GM19397 (cell line): Measurements from ENCODE around the gene FAAP20.

Source experiments
- ATAC-seq: cut with Tn5 transposase; IDR thresholded peaks from one replicate; pipeline ENCODE4 v1.9.1; 2021; ENCODE audit warnings: mild to moderate bottlenecking, moderate library complexity; ENCODE audit not compliant: unreplicated experiment

The FAAP20 gene

DNA sequence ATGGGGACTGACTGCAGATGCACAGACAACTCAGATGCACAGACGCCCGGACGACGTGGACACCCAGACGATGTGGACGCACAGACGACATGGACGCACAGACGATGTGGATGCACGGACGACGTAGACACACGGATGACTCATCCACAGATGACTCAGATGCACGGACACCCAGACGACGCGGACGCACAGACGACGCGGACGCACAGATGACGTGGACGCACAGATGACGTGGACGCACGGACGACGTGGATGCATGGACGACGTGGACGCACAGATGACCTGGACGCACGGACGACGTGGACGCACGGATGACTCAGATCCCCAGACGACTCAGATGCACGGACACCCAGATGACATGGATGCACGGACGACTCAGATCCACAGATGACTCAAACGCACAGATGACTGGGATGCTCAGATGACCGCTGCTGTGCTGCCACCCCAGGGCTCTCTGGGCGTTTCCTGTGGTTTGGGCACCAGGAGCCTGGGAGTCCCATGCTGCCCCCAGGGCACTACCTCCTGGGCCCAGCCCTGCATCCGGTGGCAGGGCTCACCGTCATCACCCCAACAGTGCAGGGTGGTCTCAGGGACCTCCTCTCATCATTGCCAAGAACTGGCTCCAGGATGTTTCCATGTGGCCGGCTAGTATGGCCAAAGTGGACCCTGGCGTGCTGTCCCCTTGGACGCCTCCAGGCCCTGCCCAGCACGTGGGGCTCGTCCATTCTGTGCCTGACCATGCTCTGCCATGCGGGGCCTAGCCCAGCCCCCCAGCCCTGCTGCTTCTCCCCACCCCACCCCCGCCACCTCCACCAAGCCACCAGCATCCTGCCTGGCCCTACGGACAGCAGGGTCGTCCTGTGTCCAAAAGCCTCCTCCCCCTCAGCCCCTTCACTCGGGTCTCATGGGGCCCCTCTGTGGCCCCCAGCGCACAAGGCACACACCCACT, 14.0 kb downstream of the FAAP20 start:
- ATAC-seq: no peak

DNA sequence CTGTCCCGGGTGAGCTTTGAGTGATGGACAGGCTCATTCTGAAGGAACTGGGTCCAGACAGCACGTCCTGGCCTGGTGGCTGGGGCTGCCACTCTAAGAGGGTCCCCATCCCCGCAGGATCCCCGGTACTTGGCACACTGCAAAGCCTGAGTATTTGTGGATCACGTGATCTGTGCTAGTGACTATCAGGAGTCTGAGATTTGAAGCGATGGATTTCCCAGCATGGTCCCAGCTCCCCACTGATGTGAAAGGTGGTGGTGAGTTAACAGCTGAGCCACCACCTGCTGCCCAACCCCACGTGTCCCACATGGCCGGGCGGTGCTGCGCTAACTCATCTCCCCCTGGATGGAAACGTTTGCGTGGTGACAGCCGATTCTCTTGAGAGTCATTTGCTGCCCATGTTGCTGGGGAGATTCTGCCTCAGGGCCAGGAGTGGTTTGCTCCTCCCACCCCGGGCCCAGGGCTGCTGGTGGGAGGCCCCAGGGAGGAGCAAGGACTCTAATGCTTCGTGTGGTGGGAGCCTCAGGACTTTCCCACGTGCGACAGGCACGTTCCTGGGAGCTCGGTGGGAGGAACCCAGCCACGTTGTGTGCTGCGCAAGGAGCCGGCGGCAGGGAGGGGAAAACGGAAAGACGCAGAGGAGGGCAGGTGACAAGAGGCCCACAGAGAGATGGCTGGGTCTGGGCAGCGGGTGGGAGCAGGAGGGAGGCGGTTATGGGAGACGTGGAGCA, 15.1 kb downstream of the FAAP20 start:
- ATAC-seq: no peak

DNA sequence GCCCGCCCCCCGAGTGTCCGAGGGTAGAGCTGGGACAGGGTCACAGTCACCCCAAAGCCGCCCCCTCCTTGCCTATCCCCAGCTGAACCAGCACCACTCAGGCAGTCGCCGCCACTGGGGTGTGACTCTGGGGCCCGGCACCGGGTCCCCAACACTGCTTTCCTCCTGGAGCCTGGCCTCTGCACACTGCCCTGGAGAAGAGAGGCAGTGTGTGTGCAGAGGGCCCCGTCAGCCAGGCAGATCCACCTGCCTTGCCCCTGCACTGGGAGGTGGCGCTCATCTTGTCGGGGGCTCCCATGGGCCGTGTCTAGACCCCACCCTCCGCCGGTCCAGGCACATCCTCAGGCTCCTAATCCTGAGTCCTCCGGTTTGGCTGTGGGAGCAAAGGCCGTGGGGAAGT, 15.7 kb downstream of the FAAP20 start:
- ATAC-seq: no peak

DNA sequence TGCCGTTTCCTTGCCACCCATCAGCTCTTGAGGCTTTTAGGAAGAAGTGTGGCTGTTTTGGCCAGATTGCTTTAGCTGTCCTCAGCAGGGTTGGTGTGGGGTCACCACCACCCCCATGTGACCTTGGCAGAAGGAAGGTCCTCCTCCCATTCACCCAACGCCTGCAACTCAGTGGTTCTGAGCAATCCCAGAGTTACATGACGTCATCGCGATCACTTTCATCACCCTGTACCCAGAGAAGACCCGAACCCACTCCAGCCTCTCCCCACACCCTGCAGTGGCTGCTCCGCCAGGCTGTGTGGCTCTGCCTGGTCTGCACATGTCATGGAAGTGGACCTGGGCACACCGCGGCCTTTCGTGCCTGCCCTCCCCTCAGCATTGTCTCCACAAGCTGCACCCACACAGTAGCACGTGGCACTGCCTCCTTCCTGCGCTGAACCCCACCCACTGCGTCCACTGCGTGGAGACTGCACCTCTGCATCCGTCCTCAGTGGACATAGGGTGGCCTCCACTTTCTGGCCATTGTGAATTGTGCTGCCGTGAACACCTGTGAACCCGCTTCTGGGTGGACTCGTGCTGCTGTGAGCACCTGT, 16.5 kb downstream of the FAAP20 start:
- no peak for ATAC-seq

DNA sequence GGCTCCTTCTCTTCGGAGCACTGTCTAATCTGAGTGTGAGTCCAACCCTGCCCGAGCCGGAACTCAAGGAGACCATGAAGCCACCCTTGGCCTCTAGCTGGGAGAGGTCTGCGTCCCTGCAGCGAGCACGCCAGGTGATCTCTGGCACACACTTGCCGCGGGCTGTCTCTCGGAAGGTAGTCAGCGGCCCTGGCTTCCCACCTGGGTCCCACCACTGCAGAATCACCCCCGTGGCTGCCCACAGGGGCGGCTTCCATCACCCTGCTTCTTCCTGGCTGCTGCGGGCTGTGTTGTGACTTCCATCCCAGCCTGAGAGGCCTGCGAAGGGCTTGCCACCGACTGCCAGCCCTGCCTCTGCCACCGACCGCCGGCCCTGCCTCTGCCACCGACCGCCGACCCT, 17.0 kb downstream of the FAAP20 start:
- no peak for ATAC-seq

DNA sequence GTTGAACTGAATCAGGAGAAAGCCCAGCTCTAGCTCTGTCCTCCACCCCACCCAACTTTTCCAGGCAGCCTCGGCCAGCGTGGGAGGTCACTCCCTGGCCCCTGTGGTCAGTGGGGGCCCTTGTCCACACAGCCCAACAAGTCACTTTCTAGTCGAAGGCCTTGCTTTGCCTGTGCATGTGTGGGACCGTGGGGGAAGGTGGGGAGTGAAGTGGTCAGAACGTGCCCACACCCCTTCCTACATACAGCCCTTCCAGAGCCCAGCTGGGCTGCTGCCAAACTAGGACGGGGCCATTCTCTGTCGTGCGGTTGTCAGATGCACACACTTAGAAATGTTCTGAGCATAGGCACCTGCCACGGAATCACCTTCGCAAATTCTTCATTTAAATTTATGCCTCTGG, 18.0 kb downstream of the FAAP20 start:
- no peak for ATAC-seq

DNA sequence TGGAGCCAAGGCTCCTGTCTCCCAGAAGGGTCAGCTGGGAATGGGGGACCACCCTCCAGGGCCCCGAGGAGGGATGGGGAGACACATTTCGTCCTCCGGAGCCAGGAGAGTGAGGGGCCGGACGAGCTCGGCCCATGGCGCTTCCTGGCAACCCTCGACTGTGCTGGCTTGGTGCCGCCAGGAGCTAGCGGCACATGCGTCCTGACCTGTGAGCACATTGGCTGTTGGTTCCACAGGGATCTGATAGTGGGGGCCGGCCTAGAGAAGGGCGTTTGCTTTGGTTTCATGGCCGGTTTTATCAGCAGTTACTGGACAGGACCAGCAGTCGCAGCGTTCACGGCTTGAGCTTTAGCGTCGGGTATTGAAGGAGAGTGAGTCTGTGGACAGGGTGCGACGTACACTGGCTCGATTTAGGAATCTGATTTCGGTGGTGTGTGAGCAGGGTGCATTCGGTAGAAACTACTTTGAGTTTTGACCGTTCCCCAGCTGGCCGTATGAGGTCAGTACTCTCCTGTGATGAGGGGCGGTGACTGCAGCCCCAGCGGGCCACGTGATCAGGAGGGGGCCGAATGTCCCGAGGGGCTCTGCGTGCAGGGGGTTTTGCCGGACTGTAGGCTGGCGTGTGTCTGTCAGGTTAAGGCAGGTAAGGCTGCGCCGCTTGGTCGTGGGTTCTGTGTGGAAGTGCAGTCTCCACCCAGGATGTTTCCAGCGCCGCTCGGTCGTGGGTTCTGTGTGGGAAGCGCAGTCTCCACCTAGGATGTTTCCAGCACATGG, 18.7 kb downstream of the FAAP20 start:
- no peak for ATAC-seq

DNA sequence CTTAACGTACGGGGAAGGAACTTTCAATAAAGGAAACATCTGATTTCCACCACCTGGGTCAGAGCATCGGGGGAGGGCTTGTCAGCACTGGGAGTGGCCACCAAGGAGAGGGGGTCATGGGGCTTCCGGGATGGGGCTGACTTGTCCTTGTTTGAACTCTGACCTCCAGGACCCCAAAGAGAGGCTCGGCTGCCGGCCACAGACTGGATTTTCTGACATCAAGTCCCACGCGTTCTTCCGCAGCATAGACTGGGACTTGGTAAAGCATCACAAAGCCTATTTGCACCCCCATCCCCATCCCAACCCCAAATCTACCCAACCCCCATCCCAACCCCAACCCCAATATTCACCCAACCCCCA, 19.5 kb downstream of the FAAP20 start:
- no peak for ATAC-seq

DNA sequence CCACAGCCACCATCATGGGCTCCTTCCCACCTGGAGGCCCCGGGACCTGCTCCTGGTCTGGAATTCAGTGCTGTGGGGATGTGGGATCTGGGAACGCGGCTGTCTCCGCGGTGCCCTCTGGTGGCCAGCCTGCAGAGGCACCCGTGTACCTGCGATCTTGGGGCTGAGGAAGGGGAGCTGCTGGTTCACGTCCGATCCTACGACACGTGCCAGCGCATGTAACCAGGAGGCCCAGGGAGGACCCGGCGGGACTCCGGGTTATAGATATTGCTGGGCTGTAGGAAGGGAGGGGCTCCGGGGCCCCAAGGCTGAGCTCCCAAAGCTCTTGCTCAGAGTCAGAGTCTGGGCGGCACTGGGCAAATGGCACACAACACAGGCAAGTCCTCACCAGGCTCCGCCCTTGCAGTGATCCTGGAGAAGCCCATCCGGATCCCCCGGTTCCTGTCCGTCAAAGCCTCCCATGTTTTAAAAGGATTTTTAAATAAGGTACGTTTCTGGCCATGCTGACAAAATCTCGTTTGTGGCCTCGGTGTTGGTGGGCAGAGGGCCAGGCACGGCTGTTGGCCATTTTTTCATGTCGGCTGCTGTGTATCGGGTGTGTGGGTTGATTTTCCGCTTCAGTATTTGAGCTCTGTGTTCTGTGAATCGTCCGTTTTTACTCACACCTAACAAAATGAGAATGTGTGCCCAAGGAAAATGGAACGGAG, 20.1 kb downstream of the FAAP20 start:
- no peak for ATAC-seq

DNA sequence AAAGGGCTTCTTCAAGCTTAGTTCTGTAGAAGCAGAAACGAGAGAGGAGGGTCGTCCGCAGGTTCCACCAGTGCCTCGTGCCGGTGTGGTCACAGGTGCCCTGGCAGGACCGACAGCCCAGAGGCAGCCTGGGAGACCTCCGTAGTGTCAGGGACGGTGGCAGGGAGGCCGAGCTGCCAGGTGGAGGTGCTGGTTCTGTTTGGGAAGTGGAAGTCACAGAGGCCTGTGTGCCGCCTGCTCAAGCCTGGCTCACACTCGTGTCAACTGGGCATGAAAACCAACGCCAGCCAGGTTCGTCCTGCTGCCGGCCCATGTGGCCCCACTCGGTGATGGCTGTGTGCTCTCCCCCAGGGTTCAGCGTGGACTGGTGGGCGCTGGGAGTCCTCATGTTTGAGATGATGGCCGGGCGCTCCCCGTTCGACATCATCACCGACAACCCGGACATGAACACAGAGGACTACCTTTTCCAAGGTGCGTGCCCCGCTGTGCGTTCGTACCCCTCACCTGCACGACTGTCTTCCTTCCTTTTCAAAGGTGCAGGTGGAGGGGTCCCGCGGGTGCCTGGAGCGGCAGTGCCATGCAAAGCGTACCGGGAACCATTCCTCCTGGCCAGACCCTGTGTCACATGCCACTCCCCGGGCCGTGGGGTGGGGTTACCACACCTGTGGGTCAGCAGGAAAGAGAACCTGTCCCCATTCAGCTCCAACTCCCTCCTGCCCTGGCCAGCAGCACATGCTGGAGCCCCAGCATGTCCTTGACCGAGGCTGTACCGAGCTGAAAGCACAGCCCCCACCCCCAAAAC, 20.8 kb downstream of the FAAP20 start:
- ATAC-seq: no peak

DNA sequence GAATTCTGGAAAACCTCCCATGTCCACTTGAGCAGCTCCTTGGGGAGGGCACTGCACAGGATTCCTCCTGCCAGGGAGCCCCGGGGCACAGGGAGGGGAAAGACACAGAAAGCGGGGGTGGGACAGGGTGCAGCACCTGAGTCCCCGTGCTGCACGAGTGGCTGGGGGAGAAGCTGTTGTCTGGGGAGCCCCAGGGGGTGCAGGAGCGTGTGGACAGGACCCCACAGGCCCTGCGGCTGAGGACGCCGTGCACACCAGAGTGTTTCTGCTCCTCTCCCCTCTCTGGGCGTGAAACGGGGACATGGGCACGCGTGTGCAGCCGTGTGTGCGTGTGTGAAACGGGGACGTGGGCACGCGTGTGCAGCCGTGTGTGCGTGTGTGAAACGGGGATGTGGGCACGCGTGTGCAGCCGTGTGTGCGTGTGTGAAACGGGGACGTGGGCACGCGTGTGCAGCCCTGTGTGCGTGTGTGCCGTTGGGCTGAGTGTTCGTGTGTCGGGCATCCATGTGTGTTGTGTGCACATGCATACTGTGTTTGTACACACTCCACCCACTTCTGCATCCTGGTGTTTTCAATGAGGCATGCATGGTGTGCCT, 21.9 kb downstream of the FAAP20 start:
- ATAC-seq: no peak

DNA sequence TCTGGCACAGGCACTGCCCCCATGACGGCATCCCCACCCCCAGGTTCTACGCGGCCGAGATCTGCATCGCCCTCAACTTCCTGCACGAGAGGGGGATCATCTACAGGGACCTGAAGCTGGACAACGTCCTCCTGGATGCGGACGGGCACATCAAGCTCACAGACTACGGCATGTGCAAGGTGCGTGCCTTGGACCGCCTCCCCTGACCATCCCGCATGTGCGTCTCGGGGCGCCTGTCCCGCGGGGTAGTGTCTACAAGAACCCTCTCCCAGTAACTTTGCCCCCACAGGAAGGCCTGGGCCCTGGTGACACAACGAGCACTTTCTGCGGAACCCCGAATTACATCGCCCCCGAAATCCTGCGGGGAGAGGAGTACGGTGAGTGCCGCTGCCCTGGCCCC, 22.6 kb downstream of the FAAP20 start:
- ATAC-seq: no peak

DNA sequence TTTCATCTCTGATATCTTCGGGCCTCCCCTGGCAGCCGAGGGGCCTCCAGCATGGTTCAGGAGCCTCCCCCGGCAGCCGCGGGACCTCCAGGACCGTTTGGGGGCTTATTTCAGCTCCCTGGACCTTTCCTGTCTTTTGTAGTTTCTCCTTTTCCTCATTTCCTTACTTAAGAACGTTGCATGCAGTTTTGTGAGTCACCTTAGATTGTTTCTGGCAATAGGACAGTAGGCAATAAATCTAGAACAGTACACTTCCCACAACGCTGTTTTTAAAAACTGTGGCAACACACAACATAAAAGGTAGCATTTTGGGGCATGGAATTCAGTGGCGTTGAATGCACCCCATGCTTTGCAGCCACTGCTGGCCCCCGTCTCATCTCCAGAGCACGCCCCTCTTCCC, 24.4 kb downstream of the FAAP20 start:
- no peak for ATAC-seq

DNA sequence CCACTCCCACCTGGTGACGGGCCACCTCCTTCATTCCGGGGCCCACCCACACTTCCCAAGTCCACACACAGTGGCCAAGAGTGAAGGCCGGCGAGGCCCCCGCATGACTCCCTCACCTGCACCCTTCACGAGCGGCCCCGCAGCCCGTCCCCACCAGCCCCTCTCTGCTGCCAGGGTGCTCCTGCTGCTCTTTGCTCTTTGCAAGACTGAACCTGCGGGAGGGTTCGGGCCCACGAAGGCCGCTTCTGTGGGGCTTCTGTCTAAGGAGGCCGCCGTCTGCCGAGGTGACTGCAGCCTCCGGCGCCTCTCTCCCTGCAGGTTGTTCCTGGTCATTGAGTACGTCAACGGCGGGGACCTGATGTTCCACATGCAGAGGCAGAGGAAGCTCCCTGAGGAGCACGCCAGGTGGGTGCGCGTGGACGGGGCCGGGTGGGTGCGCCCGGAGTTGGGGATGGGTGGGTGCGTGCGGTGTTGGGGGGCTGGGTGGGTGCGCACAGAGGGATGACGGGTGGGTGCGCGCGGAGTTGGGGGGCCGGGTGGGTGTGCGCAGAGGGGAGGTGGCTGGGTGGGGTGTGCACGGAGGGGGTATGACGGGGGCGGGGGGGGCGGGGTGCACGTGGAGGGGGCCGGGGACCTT, 25.3 kb downstream of the FAAP20 start:
- no peak for ATAC-seq

DNA sequence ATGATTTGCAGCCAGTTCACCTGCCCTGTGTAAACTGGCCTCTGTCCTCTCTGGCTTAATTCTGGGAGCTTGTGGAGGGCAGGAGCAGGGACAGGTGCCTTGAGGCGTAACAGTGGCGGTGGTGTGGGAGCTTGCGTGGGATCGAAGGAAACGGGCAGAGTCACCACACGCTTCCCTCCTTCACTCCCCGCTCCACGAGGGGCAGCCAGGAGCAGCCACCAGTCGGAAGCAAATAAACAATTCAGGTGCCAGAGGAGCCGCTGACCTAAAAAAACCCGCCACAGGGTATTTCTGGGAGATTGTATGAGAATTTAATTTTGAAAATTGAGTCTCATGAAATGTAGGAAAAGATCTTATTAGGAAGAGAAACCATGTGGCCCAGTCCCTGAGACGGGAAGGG, 26.0 kb downstream of the FAAP20 start:
- ATAC-seq: no peak

DNA sequence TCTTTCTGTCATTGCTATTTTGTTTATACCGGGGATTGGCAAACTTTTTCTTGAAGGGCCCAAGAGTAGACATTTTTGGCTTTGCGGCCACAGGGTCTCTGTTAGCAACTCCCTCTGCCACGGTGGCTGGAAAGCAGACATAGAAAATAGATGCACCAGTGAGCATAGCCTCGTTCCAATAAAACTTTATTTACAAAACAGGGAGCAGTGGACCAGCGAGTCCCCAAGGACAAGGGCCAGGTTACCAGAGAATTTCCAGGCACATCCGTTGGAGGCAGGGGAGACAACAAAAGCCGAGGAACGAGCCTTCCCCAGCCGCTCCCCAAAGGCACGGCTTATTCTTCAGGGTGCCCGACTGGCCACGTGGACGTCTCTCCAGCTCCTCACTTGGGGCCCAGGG, 26.5 kb downstream of the FAAP20 start:
- no peak for ATAC-seq

DNA sequence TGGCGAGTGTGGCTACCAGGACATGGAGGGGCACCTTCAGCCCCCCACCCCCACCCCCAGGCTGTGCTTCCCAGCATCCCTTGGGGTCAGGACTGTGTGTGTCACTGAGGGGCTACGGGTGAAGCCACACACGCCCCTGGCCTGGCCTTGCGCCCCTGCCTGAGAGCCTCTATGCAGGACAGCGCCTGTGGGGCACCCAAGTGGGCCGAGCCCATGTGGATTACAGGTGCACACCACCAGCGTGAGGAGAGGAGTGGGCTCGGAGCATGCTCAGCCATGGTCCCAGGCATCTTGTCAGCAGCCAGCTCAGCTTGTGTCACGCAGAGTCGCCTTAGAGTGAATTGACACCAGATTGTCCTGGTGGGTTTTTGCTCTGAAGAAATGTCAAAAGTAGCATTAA, 27.9 kb downstream of the FAAP20 start:
- ATAC-seq: no peak

DNA sequence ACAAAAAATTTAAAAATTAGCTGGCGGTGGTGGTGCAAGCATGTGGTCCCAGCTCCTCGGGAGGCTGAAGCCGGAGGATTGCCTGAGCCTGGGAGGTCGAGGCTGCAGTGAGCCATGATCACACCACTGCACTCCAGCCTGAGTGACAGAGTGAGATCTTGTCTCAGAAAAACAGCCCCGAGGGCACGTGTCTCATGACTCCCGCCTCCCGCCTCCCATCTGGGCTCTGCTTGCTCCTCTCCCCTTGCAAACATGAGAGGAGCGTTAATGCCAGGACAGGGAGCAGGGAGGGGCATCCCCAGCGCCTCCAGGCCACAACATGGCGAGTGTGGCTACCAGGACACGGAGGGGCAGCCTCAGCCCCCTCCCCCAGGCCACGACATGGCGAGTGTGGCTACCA, 28.3 kb downstream of the FAAP20 start:
- no peak for ATAC-seq

DNA sequence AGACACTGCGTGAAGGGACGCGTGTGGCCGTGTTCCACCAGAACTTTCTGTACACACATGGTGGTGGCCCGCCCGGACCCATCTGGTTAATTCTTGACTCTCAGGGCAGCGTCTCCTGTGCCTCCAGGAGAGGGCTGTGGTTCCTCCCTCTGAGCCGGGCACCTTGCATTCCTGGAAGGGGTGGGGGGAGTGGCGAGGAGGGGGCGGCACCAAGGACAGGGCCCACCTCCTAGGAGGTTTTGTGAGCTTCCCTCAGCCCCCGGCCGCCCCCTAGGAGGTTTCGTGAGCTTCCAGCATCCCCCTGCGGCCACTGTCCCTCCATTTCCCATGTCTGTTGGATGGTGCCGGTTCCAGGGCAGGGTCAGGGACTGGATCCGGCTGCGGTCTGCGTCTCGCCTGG, 28.9 kb downstream of the FAAP20 start:
- no peak for ATAC-seq
